Measurements from ENCODE around the gene BACH2. TPM values are rescaled to one million over a fixed set of nuclear protein-coding genes. Genes with fewer than 3 reads are reported as not detected.

BACH2 gene
- total and polyA plus RNA-seq, 8 donors: 0.19 to 10.8 (median 1.4) TPM; not detected in 1

DNA sequence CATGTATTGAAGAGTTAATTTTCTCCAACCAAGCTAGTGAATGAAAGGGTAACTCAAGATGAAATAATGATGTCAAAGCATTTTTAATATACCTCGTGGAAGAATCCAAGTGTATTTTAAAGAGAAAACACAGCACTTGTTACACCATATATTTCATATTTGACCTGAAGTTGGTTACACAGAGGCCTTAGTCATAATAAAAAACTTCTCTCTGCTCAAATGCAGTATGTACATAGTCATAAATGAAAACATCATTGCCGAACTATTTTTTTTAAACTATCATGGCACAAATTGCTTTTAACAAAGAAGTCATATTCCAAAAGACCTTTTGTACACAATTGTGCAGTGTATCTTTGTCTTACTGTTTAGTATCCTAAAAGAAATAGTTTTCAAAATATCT, 43.0 kb downstream of the BACH2 start:
- no peak for DNase-seq
- no peaks in the 10 kb centered on the region for H3K27me3 ChIP-seq
- H3K27ac ChIP-seq: no peak overlapping the region
- H3K9me3 ChIP-seq: no peaks in the 10 kb centered on the region
- intact Hi-C loops (cut with DNase I; ENCODE audit: low total_unique reads): no loop called here
- 59 to 78% (median 76%) methylated on average over 2 of the region's 2 CpGs for WGBS, 5 donors
- H3K4me1 ChIP-seq: no peaks in the 10 kb centered on the region
- no peaks in the 10 kb centered on the region for H3K36me3 ChIP-seq
- TF ChIP-seq POLR2AphosphoS5 (IDR thresholded peaks at IDR 0.05) (no peak), EP300 (IDR thresholded peaks at IDR 0.05) (no peak), POLR2A (IDR thresholded peaks at IDR 0.05) (no peak), CTCF (IDR thresholded peaks at IDR 0.05) (no peak)
- no peak overlapping the region for H3K4me3 ChIP-seq

- no peak for DNase-seq
- Histone ChIP-seq H3K4me3 (no peak overlapping the region), H3K4me1 (no peaks in the 10 kb centered on the region), H3K27me3 (no peaks in the 10 kb centered on the region), H3K27ac (no peak overlapping the region), H3K9me3 (no peaks in the 10 kb centered on the region), H3K36me3 (no peaks in the 10 kb centered on the region)
- intact Hi-C loops (cut with DNase I; ENCODE audit: low total_unique reads): no loop called here
- no peak for TF ChIP-seq POLR2A (IDR thresholded peaks at IDR 0.05)
- TF ChIP-seq CTCF (IDR thresholded peaks at IDR 0.05): no peak
- no peak for TF ChIP-seq POLR2AphosphoS5 (IDR thresholded peaks at IDR 0.05)
- no peak for TF ChIP-seq EP300 (IDR thresholded peaks at IDR 0.05)
- WGBS, 5 donors: 73 to 81% (median 76%) methylated on average over 4 of the region's 4 CpGs
Observed at GRCh38 chr6:90251295-90251992, 45.2 kb downstream of the BACH2 start.

DNA sequence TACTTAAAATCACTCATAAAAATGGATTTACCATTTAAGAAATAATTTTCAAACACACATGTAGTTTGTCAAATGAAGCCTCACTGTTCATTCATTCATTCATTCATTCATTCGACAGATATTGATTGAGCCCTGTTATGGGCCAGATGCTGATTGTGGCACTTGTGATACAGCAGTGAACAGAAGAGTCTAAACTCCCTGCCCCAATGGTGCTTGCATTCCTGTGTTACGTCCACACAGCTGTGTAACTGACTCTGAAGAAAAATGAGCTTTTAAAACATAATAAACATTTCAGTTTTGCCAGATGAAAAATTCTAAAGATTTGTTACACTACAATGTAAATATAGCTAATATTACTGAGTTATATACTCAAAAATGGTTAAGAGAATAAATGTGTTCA, 46.2 kb downstream of the BACH2 start:
- WGBS, 5 donors: 80 to 90% (median 85%) methylated on average over 2 of the region's 2 CpGs
- H3K27me3 ChIP-seq: no peaks in the 10 kb centered on the region
- intact Hi-C loops (cut with DNase I; ENCODE audit: low total_unique reads): no loop called here
- DNase-seq: no peak
- H3K9me3 ChIP-seq: no peaks in the 10 kb centered on the region
- no peaks in the 10 kb centered on the region for H3K36me3 ChIP-seq
- no peak for TF ChIP-seq CTCF (IDR thresholded peaks at IDR 0.05)
- no peak for TF ChIP-seq POLR2AphosphoS5 (IDR thresholded peaks at IDR 0.05)
- TF ChIP-seq EP300 (IDR thresholded peaks at IDR 0.05): no peak
- TF ChIP-seq POLR2A (IDR thresholded peaks at IDR 0.05): no peak
- no peaks in the 10 kb centered on the region for H3K4me1 ChIP-seq
- H3K27ac ChIP-seq: no peak overlapping the region
- H3K4me3 ChIP-seq: no peak overlapping the region

- no peaks in the 10 kb centered on the region for H3K36me3 ChIP-seq
- DNase-seq: no peak
- intact Hi-C loops (cut with DNase I; ENCODE audit: low total_unique reads): no loop called here
- H3K27me3 ChIP-seq: no peaks in the 10 kb centered on the region
- 93 to 99% (median 94%) methylated on average over 8 of the region's 8 CpGs for WGBS, 5 donors
- no peaks in the 10 kb centered on the region for H3K4me1 ChIP-seq
- H3K27ac ChIP-seq: no peak overlapping the region
- no peak overlapping the region for H3K4me3 ChIP-seq
- TF ChIP-seq POLR2AphosphoS5 (IDR thresholded peaks at IDR 0.05): no peak
- no peak for TF ChIP-seq POLR2A (IDR thresholded peaks at IDR 0.05)
- no peak for TF ChIP-seq CTCF (IDR thresholded peaks at IDR 0.05)
- no peak for TF ChIP-seq EP300 (IDR thresholded peaks at IDR 0.05)
- no peaks in the 10 kb centered on the region for H3K9me3 ChIP-seq
Observed at GRCh38 chr6:90249458-90249857, 47.2 kb downstream of the BACH2 start.

Data from stomach (tissue), 9 donors.